GM12878 (cell line): ENCODE data around the gene CCDC6. TPM values are rescaled to one million over a fixed set of nuclear protein-coding genes. Genes with fewer than 3 reads are reported as not detected.
"Not testable (repeated sequence)": the region's sequence is repeated elsewhere in the genome, so short reads cannot be mapped to it uniquely, and the experiment has no call there.

ENCODE experiments used
- ATAC-seq: fragments of 200-7000 bp; cut with Tn5 transposase; 3 replicates; pipeline ENCODE4 v1.9.1; 2020; ENCODE audit warnings: mild to moderate bottlenecking, moderate library complexity
- BruUV-seq: library from RNA; stranded (reverse); fragments of 400-500 nt; replicated peaks from 2 replicates; lab custom pipeline; 2021; lab: Mats Ljungman, UMichigan
- CTCF ChIA-PET: fragments of 300-600 bp; sonication (Branson Sonifier 250); formaldehyde crosslinking; extraction: SDS; loops from one replicate; lab custom pipeline; 2021; ENCODE audit warnings: inconsistent platforms; lab: Yijun Ruan, JAX
- POLR2A ChIA-PET: fragments of 350-600 bp; formaldehyde crosslinking; extraction: SDS; loops from one replicate; lab custom pipeline; 2021; ENCODE audit warnings: inconsistent platforms; lab: Charles Lee
- RAD21 ChIA-PET: fragments of 300-600 bp; sonication (Branson Sonifier 250); formaldehyde crosslinking; loops from one replicate; lab custom pipeline; 2023; ENCODE audit warnings: antibody characterized with exemption; ENCODE audit not compliant: unreplicated experiment; lab: Charles Lee
- SMC1A ChIA-PET: fragments of 300-600 bp; sonication (Branson Sonifier 250); formaldehyde crosslinking; loops from one replicate; lab custom pipeline; 2023; ENCODE audit not compliant: unreplicated experiment, uncharacterized antibody; lab: Charles Lee
- DNase-seq: peaks from one replicate; pipeline ENCODE4 v3.0.0-alpha.2; 2011; ENCODE audit warnings: low read depth, low spot score
- FAIRE-seq: peaks from 3 replicates; lab custom pipeline; 2011; peaks lifted over from hg19 to GRCh38; lab: Jason Lieb, UNC
- H2AFZ ChIP-seq: 2 replicates; pipeline ENCODE4 v1.6.0; 2011; ENCODE audit warnings: low read depth, low read length, control low read depth; ENCODE audit not compliant: control insufficient read depth
- H3K27ac ChIP-seq: 2 replicates; pipeline ENCODE4 v1.5.1; 2011; ENCODE audit warnings: control low read depth; ENCODE audit not compliant: control insufficient read depth, insufficient read depth
- H3K27me3 ChIP-seq, 2 experiments: replicated peaks in 1 of 2; 2 replicates each; pipeline versions ENCODE4 v1.6.0 to v1.6.1; 2011; ENCODE audit warnings: low read length in 1 of 2; ENCODE audit not compliant: control insufficient read depth in 2 of 2, insufficient read depth in 2 of 2
- H3K36me3 ChIP-seq, 2 experiments: 2 replicates each; pipeline ENCODE4 v1.5.1; 2011; ENCODE audit warnings: low read length in 1 of 2; ENCODE audit not compliant: control insufficient read depth in 2 of 2, insufficient read depth in 2 of 2
- H3K4me1 ChIP-seq: 2 replicates; pipeline ENCODE4 v1.6.1; 2011; ENCODE audit warnings: mild to moderate bottlenecking, low read length, moderate library complexity, mixed read lengths; ENCODE audit not compliant: control insufficient read depth, insufficient read depth
- H3K4me2 ChIP-seq: 2 replicates; pipeline ENCODE4 v1.6.0; 2011; ENCODE audit warnings: control low read depth; ENCODE audit not compliant: control insufficient read depth, insufficient read depth
- H3K4me3 ChIP-seq: fragments of 200-600 bp; sonication (generic); 2 replicates; pipeline ENCODE4 v1.5.1; 2016
- H3K79me2 ChIP-seq: 2 replicates; pipeline ENCODE4 v1.6.0; 2011; ENCODE audit warnings: low read length; ENCODE audit not compliant: control insufficient read depth, insufficient read depth
- H3K9ac ChIP-seq: 2 replicates; pipeline ENCODE4 v1.8.0; 2011; ENCODE audit warnings: low read length, control low read depth, mixed read lengths; ENCODE audit not compliant: control insufficient read depth, insufficient read depth
- H3K9me3 ChIP-seq: replicated peaks from 3 replicates; pipeline ENCODE4 v1.5.1; 2011; ENCODE audit warnings: mild to moderate bottlenecking, low read length; ENCODE audit not compliant: control insufficient read depth, insufficient read depth
- H4K20me1 ChIP-seq: 2 replicates; pipeline ENCODE4 v1.6.0; 2011; ENCODE audit not compliant: control insufficient read depth, insufficient read depth
- PML ChIP-seq: IDR thresholded peaks from 2 replicates; pipeline ENCODE4 v1.6.1; 2012; ENCODE audit warnings: low read length, inconsistent platforms
- ZZZ3 ChIP-seq: IDR thresholded peaks from 2 replicates; pipeline ENCODE4 v1.6.1; 2011; ENCODE audit warnings: low read depth; ENCODE audit not compliant: control insufficient read depth, insufficient read length
- WGBS: methylation state at CpG from one replicate; pipeline ENCODE4 v1.1.6; 2016; ENCODE audit warnings: low lambda C conversion rate; ENCODE audit not compliant: insufficient replicate concordance, insufficient coverage; ENCODE audit errors: missing lambda C conversion rate; 5-methylcytosine and 5-hydroxymethylcytosine counted together
- in situ Hi-C: fragments of 300-500 bp; cut with MboI; formaldehyde crosslinking; loops from 9 replicates; pipeline ENCODE4 v1.14.3; 2018; ENCODE audit warnings: mixed read lengths
- intact Hi-C: fragments of 100-400 bp; cut with micrococcal nuclease; formaldehyde crosslinking; loops from one replicate; pipeline ENCODE4 v1.14.2; 2022; ENCODE audit not compliant: unreplicated experiment
- polyA plus RNA-seq, 11 experiments: library from polyadenylated mRNA; depleted of rRNA in 4 of 11; unstranded in 6 of 11; stranded (reverse) in 5 of 11; fragments of >200 nt; fragmentation: Nextera tagmentation in 4 of 11; fragmentation: Illumina TruSeq in 1 of 11; extraction: Ambion mirVana in 4 of 11; extraction: Trizol in 1 of 11; gene quantifications; 1 replicate in 1 of 11; 2 replicates in 10 of 11; pipeline versions ENCODE4 v1.2.1 to v1.2.3, GENCODE V29; 2011 to 2016; ENCODE audit warnings: inconsistent platforms in 2 of 11, missing spikeins in 2 of 11, low read depth in 1 of 11
- total RNA-seq, 4 experiments: library from RNA; depleted of rRNA in 3 of 4; stranded (reverse); fragments of >200 nt in 3 of 4; fragmentation: Illumina TruSeq in 1 of 4; extraction: Trizol in 1 of 4; gene quantifications; 2 replicates each; pipeline versions ENCODE4 v1.2.1 to v1.2.3, GENCODE V29; 2013 to 2021

The CCDC6 gene
- total and polyA plus RNA-seq, 10 of the 15 experiments (the other 5 are each of a cell fraction or from before 2014, with no cell fraction given), result 11.8 to 46.2 (median 26.7) TPM

DNA sequence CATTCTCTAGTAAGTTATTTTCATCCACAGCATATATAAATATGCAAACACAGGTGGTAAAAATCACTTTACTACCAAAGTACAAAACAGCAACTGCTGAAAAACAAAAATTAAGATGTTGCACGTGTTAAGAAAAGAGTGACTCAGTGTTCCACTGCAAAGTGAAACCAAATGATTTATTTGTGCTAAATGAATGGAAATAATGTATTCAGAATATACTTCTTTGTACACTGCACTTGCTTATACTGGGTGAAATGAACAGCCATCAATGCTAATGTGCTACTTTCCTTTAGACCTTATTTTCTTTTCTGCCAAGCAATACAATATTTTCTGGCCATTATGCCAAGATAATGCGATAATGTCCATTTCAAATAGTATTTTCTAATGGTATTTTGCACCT is 114.8 kb downstream of the CCDC6 start:
- 47% methylated on average over 2 of the region's 2 CpGs for WGBS
- SMC1A ChIA-PET, result no interaction called here
- ATAC-seq, result no peak

DNA sequence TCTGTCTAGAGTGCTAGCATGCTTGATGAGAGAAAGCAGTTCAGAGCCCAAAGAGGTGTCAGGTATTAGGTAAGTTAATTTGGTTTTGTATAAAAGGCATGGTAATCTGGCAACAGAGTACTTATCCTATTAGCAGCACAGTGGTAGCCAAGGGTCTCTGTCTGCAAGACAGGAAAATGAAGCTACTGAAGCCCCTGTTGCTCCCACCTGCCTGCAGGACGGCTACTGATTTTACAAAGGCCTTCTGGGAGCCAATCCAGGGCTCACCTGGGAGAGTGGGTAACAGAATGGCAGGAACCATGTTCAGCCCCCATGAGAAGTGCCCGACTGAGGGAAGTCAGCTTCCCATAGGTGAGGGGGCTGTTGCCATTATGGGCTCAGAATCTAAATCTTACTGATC is 116.3 kb downstream of the CCDC6 start:
- in situ Hi-C loops, H3K27ac ChIP-seq, DNase-seq, H3K9ac ChIP-seq, H4K20me1 ChIP-seq, H3K4me1 ChIP-seq, FAIRE-seq, H3K9me3 ChIP-seq, H3K4me2 ChIP-seq, RAD21 ChIA-PET, intact Hi-C loops, H3K27me3 ChIP-seq, H3K4me3 ChIP-seq, ATAC-seq, BruUV-seq, H2AFZ ChIP-seq, H3K79me2 ChIP-seq, CTCF ChIA-PET, SMC1A ChIA-PET, POLR2A ChIA-PET: not testable (repeated sequence)
- WGBS, result 54% methylated on average over 2 of the region's 2 CpGs
- H3K36me3 ChIP-seq, result peaks cover 6 to 12% of the 10 kb centered on the region in 2 experiments; a peak in 3 of 4 replicates

More for the DNA sequence above, 114.8 kb downstream of the CCDC6 start:
- in situ Hi-C loops (no loop called here), intact Hi-C loops (no loop called here)
- Histone ChIP-seq H3K27ac (no peak overlapping the region), H4K20me1 (no peaks in the 10 kb centered on the region), H3K27me3 (no peaks in the 10 kb centered on the region), H2AFZ (no peak overlapping the region), H3K4me3 (no peak overlapping the region), H3K4me2 (no peak overlapping the region), H3K4me1 (no peaks in the 10 kb centered on the region), H3K9ac (no peak overlapping the region), H3K9me3 (no peaks in the 10 kb centered on the region), H3K79me2 (no peaks in the 10 kb centered on the region), H3K36me3 (peaks cover 6 to 12% of the 10 kb centered on the region in 2 experiments; a peak in 3 of 4 replicates)
- no TSS peak for BruUV-seq
- RAD21 ChIA-PET, result no interaction called here
- no peak for FAIRE-seq
- CTCF ChIA-PET, result no interaction called here
- POLR2A ChIA-PET, result no interaction called here
- no peak for DNase-seq
- TF ChIP-seq PML, result no peak
- no peak for TF ChIP-seq ZZZ3

DNA sequence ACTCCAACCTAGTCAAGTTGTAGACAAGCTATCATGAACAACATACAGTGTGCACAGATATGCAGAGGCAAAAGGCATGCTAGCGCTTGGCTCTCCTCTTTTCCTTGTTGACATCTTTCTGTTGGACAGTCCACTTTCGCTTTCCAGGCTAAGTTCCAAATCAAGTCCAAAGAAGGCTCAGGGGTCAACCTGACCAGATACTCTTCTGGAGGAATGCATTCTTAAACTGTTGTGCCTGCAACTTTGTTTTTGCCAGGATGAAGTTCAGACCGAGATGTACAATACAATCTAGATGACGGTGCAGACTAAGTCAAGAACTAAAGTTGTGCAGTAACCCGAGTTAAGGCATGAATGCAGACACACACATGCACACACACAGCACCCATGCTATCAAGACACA is 117.4 kb downstream of the CCDC6 start:
- in situ Hi-C loops, H2AFZ ChIP-seq, CTCF ChIA-PET, BruUV-seq, intact Hi-C loops, ATAC-seq, H4K20me1 ChIP-seq, H3K9me3 ChIP-seq, H3K79me2 ChIP-seq, H3K9ac ChIP-seq, H3K27me3 ChIP-seq, H3K4me3 ChIP-seq, SMC1A ChIA-PET, RAD21 ChIA-PET, H3K4me1 ChIP-seq, POLR2A ChIA-PET, H3K27ac ChIP-seq, H3K36me3 ChIP-seq, H3K4me2 ChIP-seq, FAIRE-seq, DNase-seq: not testable (repeated sequence)
- WGBS, result 97% methylated on average over 5 of the region's 5 CpGs

DNA sequence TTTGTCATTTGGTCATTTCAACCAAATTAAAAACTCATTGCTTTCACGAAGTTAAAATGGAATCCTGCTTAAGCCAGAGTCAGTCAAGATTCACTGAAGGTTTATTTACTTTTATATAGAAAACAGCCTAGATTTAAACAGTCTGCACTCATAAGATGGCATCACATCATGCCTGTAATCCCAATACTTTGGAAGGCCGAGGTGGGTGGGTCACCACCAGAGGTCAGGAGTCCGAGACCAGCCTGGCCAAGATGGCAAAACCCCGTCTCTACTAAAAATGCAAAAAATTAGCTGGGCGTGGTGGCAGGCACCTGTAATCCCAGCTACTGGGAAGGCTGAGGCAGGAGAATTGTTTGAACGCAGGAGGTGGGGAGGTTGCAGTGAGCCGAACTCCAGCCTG is 119.3 kb downstream of the CCDC6 start:
- H3K9ac ChIP-seq, POLR2A ChIA-PET, ATAC-seq, H3K4me1 ChIP-seq, H3K9me3 ChIP-seq, FAIRE-seq, BruUV-seq, H3K4me2 ChIP-seq, H4K20me1 ChIP-seq, RAD21 ChIA-PET, H3K27ac ChIP-seq, H2AFZ ChIP-seq, in situ Hi-C loops, H3K4me3 ChIP-seq, H3K79me2 ChIP-seq, DNase-seq, H3K36me3 ChIP-seq, intact Hi-C loops, H3K27me3 ChIP-seq: not testable (repeated sequence)
- ChIA-PET SMC1A (interaction anchor here (0.8 kb wide), 1 partner anchor 29 kb away, joined by 3 read pairs; no protein-coding TSS in a partner anchor), CTCF (interaction anchor here (0.6 kb wide), 1 partner anchor 627 kb away, joined by 3 read pairs; no protein-coding TSS in a partner anchor)
- WGBS, result 91% methylated on average over 7 of the region's 7 CpGs
